Keratinocyte (primary cell): ENCODE results near the gene CAMK2D. TPM values are rescaled to one million over a fixed set of nuclear protein-coding genes. Genes with fewer than 3 reads are reported as not detected.

Source experiments
- DNase-seq: peaks from one replicate; pipeline ENCODE4 v3.0.0-alpha.2; 2011; ENCODE audit warnings: low read depth, missing footprints, low spot score
- FAIRE-seq: peaks from 2 replicates; lab custom pipeline; 2011; peaks lifted over from hg19 to GRCh38; lab: Jason Lieb, UNC
- H2AFZ ChIP-seq: 2 replicates; pipeline ENCODE4 v1.6.0; 2012; ENCODE audit warnings: low read length, control low read depth, inconsistent platforms; ENCODE audit not compliant: control insufficient read depth
- H3K27ac ChIP-seq: 2 replicates; pipeline ENCODE4 v1.5.1; 2011; ENCODE audit warnings: low read length; ENCODE audit not compliant: control insufficient read depth, insufficient read depth
- H3K27me3 ChIP-seq: 3 replicates; pipeline ENCODE4 v1.6.0; 2011; ENCODE audit warnings: low read length; ENCODE audit not compliant: control insufficient read depth, insufficient read depth; ENCODE audit errors: extremely low read depth
- H3K36me3 ChIP-seq, 2 experiments: 2 replicates in 1 of 2; 3 replicates in 1 of 2; pipeline ENCODE4 v1.5.1; 2011; ENCODE audit warnings: low read length in 2 of 2, mild to moderate bottlenecking in 1 of 2; ENCODE audit not compliant: control insufficient read depth in 2 of 2, insufficient read depth in 2 of 2; ENCODE audit errors: extremely low read depth in 1 of 2
- H3K4me1 ChIP-seq: 3 replicates; pipeline ENCODE4 v1.5.1; 2011; ENCODE audit warnings: low read length; ENCODE audit not compliant: control insufficient read depth, insufficient read depth; ENCODE audit errors: extremely low read depth
- H3K4me2 ChIP-seq: 3 replicates; pipeline ENCODE4 v1.6.0; 2011; ENCODE audit warnings: low read depth, low read length; ENCODE audit not compliant: control insufficient read depth, insufficient read depth; ENCODE audit errors: extremely low read depth
- H3K4me3 ChIP-seq, 3 experiments: fragments of 200-600 bp in 1 of 3; sonication (generic) in 1 of 3; 2 replicates in 2 of 3; 3 replicates in 1 of 3; pipeline ENCODE4 v1.5.1; 2011 to 2016; ENCODE audit warnings: low read length in 3 of 3, mild to moderate bottlenecking in 3 of 3, control low read depth in 2 of 3, inconsistent platforms in 1 of 3, low read depth in 1 of 3, mixed read lengths in 1 of 3, mixed run types in 1 of 3, moderate library complexity in 1 of 3; ENCODE audit not compliant: control insufficient read depth in 2 of 3, insufficient read depth in 2 of 3; ENCODE audit errors: extremely low read depth in 1 of 3
- H3K79me2 ChIP-seq: 2 replicates; pipeline ENCODE4 v1.6.0; 2012; ENCODE audit warnings: low read length; ENCODE audit not compliant: control insufficient read depth, insufficient read depth
- H3K9ac ChIP-seq: 3 replicates; pipeline ENCODE4 v1.6.0; 2011; ENCODE audit warnings: low read length; ENCODE audit not compliant: control insufficient read depth, insufficient read depth; ENCODE audit errors: extremely low read depth
- H3K9me1 ChIP-seq: 3 replicates; pipeline ENCODE4 v1.6.0; 2011; ENCODE audit warnings: low read length; ENCODE audit not compliant: control insufficient read depth, insufficient read depth; ENCODE audit errors: extremely low read depth
- H3K9me3 ChIP-seq: 2 replicates; pipeline ENCODE4 v1.5.1; 2012; ENCODE audit warnings: low read depth, low read length; ENCODE audit not compliant: control insufficient read depth
- H4K20me1 ChIP-seq: 3 replicates; pipeline ENCODE4 v1.6.0; 2011; ENCODE audit warnings: low read length; ENCODE audit not compliant: control insufficient read depth, insufficient read depth; ENCODE audit errors: extremely low read depth
- CTCF ChIP-seq, 3 experiments: IDR thresholded peaks in 1 of 3; conservative IDR thresholded peaks in 1 of 3; optimal IDR thresholded peaks in 1 of 3; 2 replicates in 2 of 3; 3 replicates in 1 of 3; pipeline versions ENCODE3 to v1.5.1; 2011; ENCODE audit warnings: low read length in 3 of 3, mild to moderate bottlenecking in 3 of 3, moderate library complexity in 2 of 3, control low read depth in 1 of 3, inconsistent platforms in 1 of 3; ENCODE audit not compliant: insufficient read depth in 2 of 3; ENCODE audit errors: extremely low read depth in 1 of 3
- EZH2 ChIP-seq: IDR thresholded peaks from one replicate; pipeline ENCODE4 v1.6.1; 2012; ENCODE audit warnings: inconsistent platforms, mild to moderate bottlenecking, low read length, moderate library complexity
- dilution Hi-C: fragments of 300-500 bp; cut with MboI; formaldehyde crosslinking; loops from one replicate; pipeline ENCODE4 v1.7.0; 2020; ENCODE audit warnings: low sequenced_read_pairs; ENCODE audit not compliant: extremely low pct_ligation_motif_present
- polyA plus RNA-seq, 5 experiments: library from polyadenylated mRNA; depleted of rRNA in 3 of 5; stranded (reverse) in 3 of 5; stranded (forward) in 1 of 5; unstranded in 1 of 5; fragments of >200 nt; gene quantifications; 1 replicate in 1 of 5; 2 replicates in 3 of 5; 3 replicates in 1 of 5; pipeline versions ENCODE4 v1.2.1 to v1.2.3, GENCODE V29; 2011 to 2012; ENCODE audit warnings: missing spikeins in 2 of 5, low read depth in 1 of 5, low replicate concordance in 1 of 5

The CAMK2D gene
- polyA plus RNA-seq, 1 donor (not counting 4 experiments of a cell fraction or from before 2014, with no cell fraction given), result 18.8 TPM

GRCh38 chr4:113497154-113497884 is 264.2 kb downstream of the CAMK2D start:
- Histone ChIP-seq H3K36me3 (peaks cover 1 to 3% of the 10 kb centered on the region in 2 experiments), H3K79me2 (no peaks in the 10 kb centered on the region), H3K9me3 (no peaks in the 10 kb centered on the region), H3K27ac (no peak overlapping the region), H2AFZ (no peak overlapping the region), H3K9me1 (no peaks in the 10 kb centered on the region), H3K27me3 (no peaks in the 10 kb centered on the region), H3K4me2 (no peak overlapping the region), H3K9ac (no peak overlapping the region), H4K20me1 (no peaks in the 10 kb centered on the region), H3K4me1 (no peaks in the 10 kb centered on the region), H3K4me3 (no peak overlapping the region)
- FAIRE-seq, result no peak
- TF ChIP-seq EZH2, result no peak
- TF ChIP-seq CTCF (optimal IDR thresholded peaks at IDR 0.05 in 1 of 3, IDR thresholded peaks at IDR 0.05 in 1 of 3, conservative IDR thresholded peaks at IDR 0.05 in 1 of 3; ENCODE audit: extremely low read depth in 1 of 3, insufficient read depth in 2 of 3, low read length in 3 of 3), result no peak
- DNase-seq, result no peak
- dilution Hi-C loops, result no loop called here

- no peak for DNase-seq
- no peak for TF ChIP-seq EZH2
- Histone ChIP-seq H4K20me1 (no peaks in the 10 kb centered on the region), H3K4me2 (no peak overlapping the region), H3K36me3 (peaks cover 1 to 3% of the 10 kb centered on the region in 2 experiments), H3K9me1 (no peaks in the 10 kb centered on the region), H3K27me3 (no peaks in the 10 kb centered on the region), H3K4me1 (no peaks in the 10 kb centered on the region), H2AFZ (no peak overlapping the region), H3K4me3 (no peak overlapping the region), H3K9ac (no peak overlapping the region), H3K27ac (no peak overlapping the region), H3K9me3 (no peaks in the 10 kb centered on the region), H3K79me2 (no peaks in the 10 kb centered on the region)
- dilution Hi-C loops, result no loop called here
- FAIRE-seq, result no peak
These were observed 264.8 kb downstream of the CAMK2D start for GRCh38 chr4:113496698-113497097.
